K562 (cell line): ENCODE data around the gene ACSL5. TPM values are rescaled to one million over a fixed set of nuclear protein-coding genes. Genes with fewer than 3 reads are reported as not detected.

Source experiments
- ATAC-seq: fragments of 200-7000 bp; cut with Tn5 transposase; 3 replicates; pipeline ENCODE4 v1.9.1; 2020; ENCODE audit warnings: moderate library complexity
- BruUV-seq: library from RNA; stranded (reverse); fragments of 400-500 nt; replicated peaks from 2 replicates; lab custom pipeline; 2021; lab: Mats Ljungman, UMichigan
- CTCF ChIA-PET: fragments of 300-600 bp; formaldehyde crosslinking; extraction: SDS; loops from one replicate; lab custom pipeline; 2021; ENCODE audit warnings: low intra/inter-chr PET ratio; lab: Yijun Ruan, JAX
- POLR2A ChIA-PET: fragments of 300-600, 350-650 bp; sonication (Branson Sonifier 250); formaldehyde crosslinking; extraction: SDS; loops from one replicate; lab custom pipeline; 2021; ENCODE audit warnings: antibody characterized with exemption, inconsistent platforms; lab: Yijun Ruan, JAX
- DNase-seq, 4 experiments: peaks; one replicate each; pipeline versions ENCODE4 v3.0.0 to v3.0.0-alpha.2; 2011 to 2018; ENCODE audit warnings: low spot score in 3 of 4, mixed read lengths in 3 of 4; ENCODE audit errors: extremely low read depth in 1 of 4
- FAIRE-seq: peaks from 2 replicates; lab custom pipeline; 2011; peaks lifted over from hg19 to GRCh38; lab: Jason Lieb, UNC
- H2AFZ ChIP-seq: 2 replicates; pipeline ENCODE4 v1.6.0; 2011; ENCODE audit warnings: low read depth, low read length, control low read depth, inconsistent platforms
- H3K27ac ChIP-seq: fragments of 200-600 bp; 3 replicates; pipeline ENCODE4 v1.8.0; 2011; ENCODE audit warnings: low read depth, mild to moderate bottlenecking, control low read depth, inconsistent platforms, low read length, moderate library complexity, mixed read lengths; ENCODE audit errors: extremely low read depth
- H3K27me3 ChIP-seq, 2 experiments: fragments of 300-600 bp in 1 of 2; 2 replicates in 1 of 2; 3 replicates in 1 of 2; pipeline versions ENCODE4 v1.6.0 to v1.8.0; 2011; ENCODE audit warnings: inconsistent platforms in 2 of 2, low read length in 2 of 2, mild to moderate bottlenecking in 1 of 2, mixed read lengths in 1 of 2, moderate library complexity in 1 of 2; ENCODE audit not compliant: control insufficient read depth in 2 of 2, insufficient read depth in 2 of 2
- H3K36me3 ChIP-seq: fragments of 300-600 bp; 3 replicates; pipeline ENCODE4 v1.8.0; 2011; ENCODE audit warnings: mild to moderate bottlenecking, low read length, inconsistent platforms; ENCODE audit not compliant: control insufficient read depth, insufficient read depth
- H3K4me1 ChIP-seq, 2 experiments: fragments of 200-600 bp in 1 of 2; replicated peaks in 1 of 2; 2 replicates in 1 of 2; 3 replicates in 1 of 2; pipeline versions ENCODE4 v1.5.1 to v1.8.0; 2011; ENCODE audit warnings: inconsistent platforms in 2 of 2, low read length in 2 of 2, mild to moderate bottlenecking in 1 of 2, mixed read lengths in 1 of 2, moderate library complexity in 1 of 2; ENCODE audit not compliant: control insufficient read depth in 2 of 2, insufficient read depth in 2 of 2
- H3K4me2 ChIP-seq: 2 replicates; pipeline ENCODE4 v1.6.1; 2011; ENCODE audit warnings: low read length, control low read depth, inconsistent platforms, mixed read lengths; ENCODE audit not compliant: insufficient read depth
- H3K4me3 ChIP-seq: fragments of 200-600 bp; sonication (generic), shearing (Covaris generic); 2 replicates; pipeline ENCODE4 v1.5.1; 2016; ENCODE audit warnings: control low read depth, inconsistent platforms
- H3K79me2 ChIP-seq: fragments of 200-600 bp; 3 replicates; pipeline ENCODE4 v1.8.0; 2011; ENCODE audit warnings: low read length, inconsistent platforms; ENCODE audit not compliant: control insufficient read depth, insufficient read depth
- H3K9ac ChIP-seq, 2 experiments: 2 replicates each; pipeline versions ENCODE4 v1.6.0 to v1.6.1; 2011; ENCODE audit warnings: low read depth in 2 of 2, low read length in 2 of 2, control low read depth in 1 of 2, inconsistent platforms in 1 of 2, mild to moderate bottlenecking in 1 of 2, mixed read lengths in 1 of 2; ENCODE audit not compliant: insufficient read depth in 1 of 2
- H3K9me1 ChIP-seq: one replicate; pipeline ENCODE4 v1.6.0; 2011; ENCODE audit warnings: inconsistent platforms, mild to moderate bottlenecking, low read length, moderate library complexity; ENCODE audit not compliant: control insufficient read depth, insufficient read depth
- H3K9me3 ChIP-seq: replicated peaks from 2 replicates; pipeline ENCODE4 v1.5.1; 2011; ENCODE audit warnings: low read depth, low read length, inconsistent platforms; ENCODE audit not compliant: control insufficient read depth, insufficient read depth
- H4K20me1 ChIP-seq: replicated peaks from 2 replicates; pipeline ENCODE4 v1.6.1; 2011; ENCODE audit warnings: low read length, inconsistent platforms, mixed read lengths; ENCODE audit not compliant: control insufficient read depth, insufficient read depth
- CBX3 ChIP-seq, 2 experiments: IDR thresholded peaks; 1 replicate in 1 of 2; 2 replicates in 1 of 2; pipeline ENCODE4 v1.6.1; 2012; ENCODE audit warnings: inconsistent platforms in 2 of 2, low read length in 2 of 2, borderline replicate concordance in 1 of 2, control low read depth in 1 of 2
- HDAC3 ChIP-seq: fragments of 450-650 bp; IDR thresholded peaks from 2 replicates; pipeline ENCODE4 v1.6.1; 2018; ENCODE audit warnings: borderline replicate concordance, mild to moderate bottlenecking, moderate library complexity; ENCODE audit not compliant: partially characterized antibody
- KAT8 ChIP-seq: fragments of 450-650 bp; IDR thresholded peaks from 2 replicates; pipeline ENCODE4 v1.6.1; 2016; ENCODE audit warnings: low read depth, mild to moderate bottlenecking
- KDM1A ChIP-seq, 2 experiments: fragments of 450-650 bp; IDR thresholded peaks; 2 replicates each; pipeline ENCODE4 v1.6.1; 2016; ENCODE audit warnings: mild to moderate bottlenecking in 2 of 2
- NELFE ChIP-seq: IDR thresholded peaks from 2 replicates; pipeline ENCODE4 v1.6.1; 2011; ENCODE audit warnings: mild to moderate bottlenecking; ENCODE audit not compliant: insufficient read depth, insufficient read length
- SMARCC2 ChIP-seq: fragments of 450-650 bp; IDR thresholded peaks from 2 replicates; pipeline ENCODE4 v1.6.1; 2017; ENCODE audit warnings: antibody characterized with exemption, moderate library complexity, mild to moderate bottlenecking, low read depth
- TBP ChIP-seq: optimal IDR thresholded peaks from 2 replicates; pipeline ENCODE3; 2011; ENCODE audit warnings: low read depth, low read length, improper control_type of control experiment
- XRCC4 ChIP-seq: IDR thresholded peaks from one replicate; pipeline ENCODE4 v1.6.1; 2011; ENCODE audit not compliant: insufficient read depth, insufficient read length; ENCODE audit errors: extremely low read depth
- ZNF134 ChIP-seq: fragments of 250-450 bp; sonication (Bioruptor Pico); conservative IDR thresholded peaks from 2 replicates; pipeline ENCODE4 v1.4.0; 2020
- ZNF175 ChIP-seq: fragments of 200-800 bp; sonication (Bioruptor generic); IDR thresholded peaks from 2 replicates; pipeline ENCODE4 v1.6.1; 2016; ENCODE audit warnings: low read depth, mild to moderate bottlenecking, missing genetic modification characterization, missing compliant biosample characterization
- ZNF347 ChIP-seq: fragments of 450-650 bp; formaldehyde crosslinking; IDR thresholded peaks from 2 replicates; pipeline ENCODE4 v1.4.0; 2020; ENCODE audit warnings: low read depth, mild to moderate bottlenecking, moderate library complexity
- ZNF699 ChIP-seq: fragments of 250-450 bp; sonication (Bioruptor Pico); IDR thresholded peaks from 2 replicates; pipeline ENCODE4 v1.8.0; 2021; ENCODE audit warnings: mild to moderate bottlenecking, moderate library complexity; ENCODE audit not compliant: insufficient replicate concordance
- ZNF766 ChIP-seq: fragments of 200-800 bp; sonication (Bioruptor generic); conservative IDR thresholded peaks from 2 replicates; pipeline ENCODE4 v1.6.1; 2016; ENCODE audit warnings: missing genetic modification characterization, missing compliant biosample characterization
- ZSCAN29 ChIP-seq: fragments of 450-650 bp; IDR thresholded peaks from 2 replicates; pipeline ENCODE4 v1.6.1; 2017
- WGBS: fragments of 100-300 bp; shearing (Covaris generic); methylation state at CpG from one replicate; pipeline ENCODE4 v1.1.6; 2016; ENCODE audit warnings: low coverage, mixed read lengths; ENCODE audit not compliant: insufficient coverage; ENCODE audit errors: missing lambda C conversion rate; 5-methylcytosine and 5-hydroxymethylcytosine counted together
- in situ Hi-C: fragments of 300-500 bp; cut with MboI; formaldehyde crosslinking; loops from 4 replicates; pipeline ENCODE4 v1.15.0; 2018; ENCODE audit warnings: inconsistent platforms, mixed read lengths
- intact Hi-C: fragments of 100-400 bp; cut with micrococcal nuclease; formaldehyde crosslinking; loops from 2 replicates; pipeline ENCODE4 v1.14.2; 2022
- polyA plus RNA-seq, 8 experiments: library from polyadenylated mRNA; depleted of rRNA in 4 of 8; stranded (reverse) in 5 of 8; unstranded in 3 of 8; fragments of >200 nt; fragmentation: Nextera tagmentation in 2 of 8; fragmentation: Illumina TruSeq in 1 of 8; extraction: Ambion mirVana in 2 of 8; extraction: Trizol in 1 of 8; gene quantifications; 2 replicates each; pipeline versions ENCODE4 v1.2.1 to v1.2.3, GENCODE V29; 2011 to 2014; ENCODE audit warnings: inconsistent platforms in 1 of 8, missing spikeins in 1 of 8
- total RNA-seq, 7 experiments: library from RNA; depleted of rRNA in 6 of 7; stranded (reverse); fragments of >200 nt in 6 of 7; fragmentation: Illumina TruSeq in 2 of 7; extraction: Trizol in 2 of 7; gene quantifications; 2 replicates each; pipeline versions ENCODE4 v1.2.1 to v1.2.3, GENCODE V29; 2011 to 2021; ENCODE audit warnings: low replicate concordance in 1 of 7
- TF ChIP-seq, protein P1 (sequence below): sonication (generic); formaldehyde crosslinking; IDR thresholded peaks from 2 replicates; pipeline ENCODE4 v1.4.0; 2020; ENCODE audit warnings: mild to moderate bottlenecking, missing genetic modification reagents
- TF ChIP-seq, protein P2 (sequence below): sonication (generic); formaldehyde crosslinking; IDR thresholded peaks from 2 replicates; pipeline ENCODE4 v1.8.0; 2023; ENCODE audit warnings: missing genetic modification reagents, mild to moderate bottlenecking, borderline replicate concordance

The ACSL5 gene
- total and polyA plus RNA-seq, 9 of the 15 experiments (the other 6 are each of a cell fraction or from before 2014, with no cell fraction given), result 0.19 to 1.4 (median 0.55) TPM

DNA sequence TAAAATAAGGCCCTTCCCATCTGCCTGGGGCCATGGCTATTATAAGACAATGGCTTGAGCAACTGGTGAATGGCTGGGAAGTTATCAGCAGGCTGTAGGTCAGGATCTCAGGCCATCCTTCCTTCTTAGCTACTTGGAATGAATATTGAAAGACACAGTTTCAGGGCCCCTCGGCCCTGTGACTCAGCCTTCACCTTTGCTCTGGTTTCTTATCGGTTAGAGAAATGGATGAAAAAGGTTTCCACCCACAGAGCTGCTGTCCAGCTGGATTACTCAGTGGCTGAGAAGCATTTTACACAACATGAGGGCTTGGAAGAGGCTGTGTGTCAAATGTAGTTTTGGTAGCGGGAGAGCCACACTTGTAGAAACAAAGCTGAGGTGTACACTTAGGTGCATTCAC lies 9.4 kb downstream of the ACSL5 start (continued):
- TF ChIP-seq SMARCC2 (peak; percentile 60; the same call in 1 of the 2 replicates), ZNF699 (no peak), HDAC3 (peak; percentile 85), XRCC4 (no peak), ZNF134 (CRISPR knock-in tag) (no peak)

DNA sequence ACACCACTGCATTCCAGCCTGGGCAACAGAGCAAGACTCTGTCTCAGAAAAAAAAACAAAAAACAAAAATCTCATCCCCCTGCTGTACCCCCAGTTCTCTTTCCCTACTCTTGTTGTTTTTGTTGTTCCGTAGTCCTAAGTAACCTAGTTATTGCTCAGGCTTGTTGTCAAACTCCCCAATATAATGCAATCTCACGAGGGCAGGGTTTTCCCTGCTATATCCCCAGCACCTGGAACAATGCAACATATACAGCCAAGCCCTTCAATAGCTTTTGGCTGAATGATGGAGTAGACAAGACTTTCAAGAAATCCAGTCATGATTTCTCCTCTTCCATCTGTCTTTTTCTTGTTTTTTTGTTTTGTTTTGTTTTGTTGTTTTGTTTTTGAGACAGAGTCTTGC lies 10.2 kb downstream of the ACSL5 start:
- intact Hi-C loops (no loop called here), in situ Hi-C loops (no loop called here)
- ChIA-PET POLR2A (no interaction called here), CTCF (no interaction called here)
- no peaks in the 10 kb centered on the region for H3K9me3 ChIP-seq
- H3K9ac ChIP-seq, result no peak overlapping the region
- no peaks in the 10 kb centered on the region for H4K20me1 ChIP-seq
- H3K4me2 ChIP-seq, result no peak overlapping the region
- no peak overlapping the region for H3K4me3 ChIP-seq
- BruUV-seq, result no TSS peak
- no peaks in the 10 kb centered on the region for H3K9me1 ChIP-seq
- DNase-seq (no peak), FAIRE-seq (no peak), ATAC-seq (no peak)
- peaks cover 11 to 15% of the 10 kb centered on the region in 2 experiments; a peak in 4 of 5 replicates for H3K4me1 ChIP-seq
- no peaks in the 10 kb centered on the region for H3K27me3 ChIP-seq
- WGBS, result 47% methylated on average over 2 of the region's 2 CpGs
- no peak overlapping the region for H2AFZ ChIP-seq
- no peaks in the 10 kb centered on the region for H3K36me3 ChIP-seq
- no peaks in the 10 kb centered on the region for H3K79me2 ChIP-seq
- H3K27ac ChIP-seq, result no peak overlapping the region
- TF ChIP-seq ZSCAN29, result no peak
- no peak for TF ChIP-seq KDM1A (IDR thresholded peaks at IDR 0.05)
- no peak for TF ChIP-seq ZNF347 (CRISPR knock-in tag)
- no peak for TF ChIP-seq ZNF175
- TF ChIP-seq, protein P1, sequence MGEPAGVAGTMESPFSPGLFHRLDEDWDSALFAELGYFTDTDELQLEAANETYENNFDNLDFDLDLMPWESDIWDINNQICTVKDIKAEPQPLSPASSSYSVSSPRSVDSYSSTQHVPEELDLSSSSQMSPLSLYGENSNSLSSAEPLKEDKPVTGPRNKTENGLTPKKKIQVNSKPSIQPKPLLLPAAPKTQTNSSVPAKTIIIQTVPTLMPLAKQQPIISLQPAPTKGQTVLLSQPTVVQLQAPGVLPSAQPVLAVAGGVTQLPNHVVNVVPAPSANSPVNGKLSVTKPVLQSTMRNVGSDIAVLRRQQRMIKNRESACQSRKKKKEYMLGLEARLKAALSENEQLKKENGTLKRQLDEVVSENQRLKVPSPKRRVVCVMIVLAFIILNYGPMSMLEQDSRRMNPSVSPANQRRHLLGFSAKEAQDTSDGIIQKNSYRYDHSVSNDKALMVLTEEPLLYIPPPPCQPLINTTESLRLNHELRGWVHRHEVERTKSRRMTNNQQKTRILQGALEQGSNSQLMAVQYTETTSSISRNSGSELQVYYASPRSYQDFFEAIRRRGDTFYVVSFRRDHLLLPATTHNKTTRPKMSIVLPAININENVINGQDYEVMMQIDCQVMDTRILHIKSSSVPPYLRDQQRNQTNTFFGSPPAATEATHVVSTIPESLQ (CRISPR knock-in tag), result no peak
- TF ChIP-seq, protein P2, sequence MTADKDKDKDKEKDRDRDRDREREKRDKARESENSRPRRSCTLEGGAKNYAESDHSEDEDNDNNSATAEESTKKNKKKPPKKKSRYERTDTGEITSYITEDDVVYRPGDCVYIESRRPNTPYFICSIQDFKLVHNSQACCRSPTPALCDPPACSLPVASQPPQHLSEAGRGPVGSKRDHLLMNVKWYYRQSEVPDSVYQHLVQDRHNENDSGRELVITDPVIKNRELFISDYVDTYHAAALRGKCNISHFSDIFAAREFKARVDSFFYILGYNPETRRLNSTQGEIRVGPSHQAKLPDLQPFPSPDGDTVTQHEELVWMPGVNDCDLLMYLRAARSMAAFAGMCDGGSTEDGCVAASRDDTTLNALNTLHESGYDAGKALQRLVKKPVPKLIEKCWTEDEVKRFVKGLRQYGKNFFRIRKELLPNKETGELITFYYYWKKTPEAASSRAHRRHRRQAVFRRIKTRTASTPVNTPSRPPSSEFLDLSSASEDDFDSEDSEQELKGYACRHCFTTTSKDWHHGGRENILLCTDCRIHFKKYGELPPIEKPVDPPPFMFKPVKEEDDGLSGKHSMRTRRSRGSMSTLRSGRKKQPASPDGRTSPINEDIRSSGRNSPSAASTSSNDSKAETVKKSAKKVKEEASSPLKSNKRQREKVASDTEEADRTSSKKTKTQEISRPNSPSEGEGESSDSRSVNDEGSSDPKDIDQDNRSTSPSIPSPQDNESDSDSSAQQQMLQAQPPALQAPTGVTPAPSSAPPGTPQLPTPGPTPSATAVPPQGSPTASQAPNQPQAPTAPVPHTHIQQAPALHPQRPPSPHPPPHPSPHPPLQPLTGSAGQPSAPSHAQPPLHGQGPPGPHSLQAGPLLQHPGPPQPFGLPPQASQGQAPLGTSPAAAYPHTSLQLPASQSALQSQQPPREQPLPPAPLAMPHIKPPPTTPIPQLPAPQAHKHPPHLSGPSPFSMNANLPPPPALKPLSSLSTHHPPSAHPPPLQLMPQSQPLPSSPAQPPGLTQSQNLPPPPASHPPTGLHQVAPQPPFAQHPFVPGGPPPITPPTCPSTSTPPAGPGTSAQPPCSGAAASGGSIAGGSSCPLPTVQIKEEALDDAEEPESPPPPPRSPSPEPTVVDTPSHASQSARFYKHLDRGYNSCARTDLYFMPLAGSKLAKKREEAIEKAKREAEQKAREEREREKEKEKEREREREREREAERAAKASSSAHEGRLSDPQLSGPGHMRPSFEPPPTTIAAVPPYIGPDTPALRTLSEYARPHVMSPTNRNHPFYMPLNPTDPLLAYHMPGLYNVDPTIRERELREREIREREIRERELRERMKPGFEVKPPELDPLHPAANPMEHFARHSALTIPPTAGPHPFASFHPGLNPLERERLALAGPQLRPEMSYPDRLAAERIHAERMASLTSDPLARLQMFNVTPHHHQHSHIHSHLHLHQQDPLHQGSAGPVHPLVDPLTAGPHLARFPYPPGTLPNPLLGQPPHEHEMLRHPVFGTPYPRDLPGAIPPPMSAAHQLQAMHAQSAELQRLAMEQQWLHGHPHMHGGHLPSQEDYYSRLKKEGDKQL, result no peak
- TF ChIP-seq TBP, result no peak
- no peak for TF ChIP-seq ZNF766
- TF ChIP-seq NELFE, result no peak
- TF ChIP-seq KAT8, result no peak
- no peak for TF ChIP-seq CBX3 (IDR thresholded peaks at IDR 0.05; ENCODE audit: borderline replicate concordance in 1 of 2, low read length in 2 of 2)
